Measurements from ENCODE around the gene MEIS2.

Gene MEIS2

GRCh38 chr15:37098468-37099318 is 1.7 kb downstream of the MEIS2 start:
- peak; percentile 58 for DNase-seq (ENCODE audit: low spot score)

- DNase-seq (ENCODE audit: low spot score), result no peak
These were observed 3.0 kb downstream of the MEIS2 start for GRCh38 chr15:37097144-37097919.

GRCh38 chr15:37096558-37097143 is 3.7 kb downstream of the MEIS2 start:
- no peak for DNase-seq (ENCODE audit: low spot score)

GRCh38 chr15:37095770-37096557 is 4.4 kb downstream of the MEIS2 start:
- DNase-seq (ENCODE audit: low spot score), result no peak

- no peak for DNase-seq (ENCODE audit: low spot score)
These were observed 5.2 kb downstream of the MEIS2 start for GRCh38 chr15:37094915-37095711.

GRCh38 chr15:37094333-37094914 is 5.9 kb downstream of the MEIS2 start:
- DNase-seq (ENCODE audit: low spot score), result no peak

GRCh38 chr15:37093480-37094332 is 6.6 kb downstream of the MEIS2 start:
- no peak for DNase-seq (ENCODE audit: low spot score)

GRCh38 chr15:37090543-37091175 is 9.7 kb downstream of the MEIS2 start:
- DNase-seq (ENCODE audit: low spot score), result no peak

GRCh38 chr15:37088436-37088835 is 11.9 kb downstream of the MEIS2 start:
- DNase-seq (ENCODE audit: low spot score), result no peak

- no peak for DNase-seq (ENCODE audit: low spot score)
These were observed 13.2 kb downstream of the MEIS2 start for GRCh38 chr15:37087131-37087588.

GRCh38 chr15:37086521-37086920 is 13.8 kb downstream of the MEIS2 start:
- no peak for DNase-seq (ENCODE audit: low spot score)

- no peak for DNase-seq (ENCODE audit: low spot score)
These were observed 14.2 kb downstream of the MEIS2 start for GRCh38 chr15:37086120-37086519.

- no peak for DNase-seq (ENCODE audit: low spot score)
These were observed 15.7 kb downstream of the MEIS2 start for GRCh38 chr15:37084602-37085001.

- no peak for DNase-seq (ENCODE audit: low spot score)
These were observed 16.7 kb downstream of the MEIS2 start for GRCh38 chr15:37083610-37084009.

- DNase-seq (ENCODE audit: low spot score), result no peak
These were observed 18.4 kb downstream of the MEIS2 start for GRCh38 chr15:37081983-37082382.

- no peak for DNase-seq (ENCODE audit: low spot score)
These were observed 20.0 kb downstream of the MEIS2 start for GRCh38 chr15:37080261-37080921.

GRCh38 chr15:37079726-37080125 is 20.6 kb downstream of the MEIS2 start:
- DNase-seq (ENCODE audit: low spot score), result no peak

GRCh38 chr15:37078566-37078965 is 21.8 kb downstream of the MEIS2 start:
- no peak for DNase-seq (ENCODE audit: low spot score)

All from germinal center (tissue), 1 donor.